SK-N-MC (cell line): ENCODE results near the gene HPS5.

Experiments
- DNase-seq: peaks from one replicate; pipeline ENCODE4 v3.0.0-alpha.2; 2011; ENCODE audit warnings: low read depth, low spot score
- H3K27ac ChIP-seq: fragments of 200-600 bp; sonication (generic); 2 replicates; pipeline ENCODE4 v1.5.1; 2016; ENCODE audit warnings: mixed run types
- H3K36me3 ChIP-seq: fragments of 200-600 bp; sonication (generic); 2 replicates; pipeline ENCODE4 v1.6.1; 2017; ENCODE audit warnings: antibody characterized with exemption, low read length, mixed read lengths; ENCODE audit not compliant: insufficient read depth
- H3K4me3 ChIP-seq: fragments of 200-600 bp; sonication (generic); 2 replicates; pipeline ENCODE4 v1.5.1; 2016
- H3K9ac ChIP-seq: fragments of 200-600 bp; sonication (generic); 2 replicates; pipeline ENCODE4 v1.8.0; 2017; ENCODE audit warnings: mixed run types, mixed read lengths; ENCODE audit not compliant: insufficient read length
- H3K9me3 ChIP-seq: fragments of 200-600 bp; sonication (generic); 2 replicates; pipeline ENCODE4 v1.6.1; 2017; ENCODE audit warnings: low read depth, mild to moderate bottlenecking, antibody characterized with exemption, low read length, moderate library complexity, mixed read lengths
- EZH2 ChIP-seq: fragments of 200-600 bp; sonication (generic); IDR thresholded peaks from one replicate; pipeline ENCODE4 v1.6.1; 2017; ENCODE audit warnings: antibody characterized with exemption
- FOXP2 ChIP-seq: optimal IDR thresholded peaks from 2 replicates; pipeline ENCODE3; 2011; ENCODE audit warnings: mild to moderate bottlenecking, moderate library complexity; ENCODE audit not compliant: insufficient read depth; ENCODE audit errors: extremely low read length, control extremely low read depth
- POLR2AphosphoS5 ChIP-seq: IDR thresholded peaks from 2 replicates; pipeline ENCODE4 v1.6.1; 2012; ENCODE audit warnings: mild to moderate bottlenecking, low read depth, low read length, borderline replicate concordance

HPS5 gene

GRCh38 chr11:18239655-18240054 is 82.3 kb downstream of the HPS5 start:
- no peak overlapping the region for H3K4me3 ChIP-seq
- no peak for DNase-seq

GRCh38 chr11:18236664-18237356 is 85.1 kb downstream of the HPS5 start, which contains the start of gene SAA4:
SAA4 (minus strand) TSS chr11:18236802; CDS start chr11:18235926, 876 bp downstream.
- TF ChIP-seq POLR2AphosphoS5, result no peak
- TF ChIP-seq FOXP2, result no peak
- TF ChIP-seq EZH2, result no peak
- no peak within 1 kb of the TSS for H3K27ac ChIP-seq

More at GRCh38 chr11:18239655-18240054, 82.3 kb downstream of the HPS5 start:
- TF ChIP-seq EZH2 (no peak), FOXP2 (no peak), POLR2AphosphoS5 (no peak)
- Histone ChIP-seq H3K36me3 (no peaks in the 10 kb centered on the region), H3K9me3 (no peaks in the 10 kb centered on the region), H3K9ac (no peak overlapping the region), H3K27ac (no peak overlapping the region)

DNA sequence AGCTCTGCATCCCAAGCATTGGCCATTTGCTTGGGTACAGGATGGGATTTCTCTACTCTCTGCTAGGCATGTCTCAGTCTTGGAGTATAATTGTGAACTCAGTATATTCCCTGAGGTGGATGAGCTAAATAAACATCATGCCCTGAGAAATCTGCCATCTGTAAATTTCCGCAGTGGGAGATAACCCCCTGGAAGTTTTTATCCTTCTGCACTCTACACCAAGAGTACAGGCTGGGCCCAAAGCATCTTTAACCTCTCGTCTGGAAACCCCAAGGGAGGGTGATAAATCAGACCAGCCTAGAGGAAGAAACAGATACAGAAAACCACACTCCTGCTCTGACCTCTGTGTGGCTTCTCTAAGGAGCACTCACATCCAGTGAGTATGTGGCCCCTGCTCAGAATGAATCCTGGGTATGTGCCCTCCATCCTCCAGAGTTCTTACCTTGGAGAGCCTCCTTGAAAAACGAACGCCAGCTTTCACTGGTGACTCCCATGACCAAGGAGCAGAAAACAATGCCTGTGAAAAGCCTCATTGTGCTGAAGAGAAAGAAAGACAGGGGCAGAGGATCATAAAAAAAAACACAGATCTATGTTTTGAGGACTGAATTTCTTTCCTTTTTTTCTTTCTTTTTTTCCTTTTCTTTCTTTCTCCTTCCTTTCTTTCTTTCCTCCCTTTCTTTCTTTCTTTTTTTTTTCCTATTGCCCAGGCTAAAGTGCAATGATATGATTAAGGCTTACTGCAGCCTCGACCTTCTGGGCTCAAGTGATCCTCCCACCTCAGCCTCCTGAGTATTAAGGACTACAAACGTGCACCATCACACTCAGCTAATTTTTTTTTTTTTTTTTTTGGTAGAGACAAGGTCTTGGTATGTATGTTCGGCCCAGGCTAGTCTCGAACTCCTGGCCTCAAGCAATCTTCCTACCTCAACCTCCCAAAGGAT is 86.3 kb downstream of the HPS5 start:
- Histone ChIP-seq H3K27ac (no peak overlapping the region), H3K9me3 (no peaks in the 10 kb centered on the region), H3K4me3 (no peak overlapping the region), H3K36me3 (no peaks in the 10 kb centered on the region), H3K9ac (no peak overlapping the region)
- TF ChIP-seq EZH2 (no peak), POLR2AphosphoS5 (no peak), FOXP2 (no peak)
- DNase-seq, result no peak

More at GRCh38 chr11:18236664-18237356, 85.1 kb downstream of the HPS5 start, which contains the start of gene SAA4:
- no peak within 1 kb of the TSS for H3K4me3 ChIP-seq
- no peak for DNase-seq
- no peak within 1 kb of the TSS for H3K9ac ChIP-seq
- H3K36me3 ChIP-seq, result no peaks in the 10 kb centered on the region
- no peaks in the 10 kb centered on the region for H3K9me3 ChIP-seq

DNA sequence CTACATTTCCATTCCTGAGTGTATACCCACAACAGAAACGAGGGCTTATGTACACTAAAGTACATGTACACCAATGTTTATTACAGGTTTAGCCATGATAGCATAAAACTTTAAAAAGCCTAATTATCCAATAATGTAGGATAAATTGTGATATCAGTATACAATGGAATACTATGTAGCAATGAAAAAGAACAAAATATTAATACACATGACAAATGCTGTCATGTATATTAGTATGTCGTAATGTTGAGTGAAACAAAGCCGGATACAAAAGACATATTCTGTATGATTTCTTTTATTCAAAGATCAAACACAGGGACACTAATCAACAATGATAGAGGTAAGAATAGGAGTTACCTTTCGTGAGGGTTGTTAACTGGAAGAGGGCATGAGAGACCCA is 88.0 kb downstream of the HPS5 start:
- no peak for DNase-seq
- Histone ChIP-seq H3K27ac (no peak overlapping the region), H3K9ac (no peak overlapping the region), H3K9me3 (no peaks in the 10 kb centered on the region), H3K4me3 (no peak overlapping the region), H3K36me3 (no peaks in the 10 kb centered on the region)
- no peak for TF ChIP-seq FOXP2

- Histone ChIP-seq H3K9ac (no peak overlapping the region), H3K9me3 (no peaks in the 10 kb centered on the region), H3K36me3 (no peaks in the 10 kb centered on the region), H3K27ac (no peak overlapping the region), H3K4me3 (no peak overlapping the region)
- DNase-seq, result no peak
- TF ChIP-seq POLR2AphosphoS5, result no peak
- TF ChIP-seq FOXP2, result no peak
- TF ChIP-seq EZH2, result no peak
Measured at GRCh38 chr11:18230859-18231258, 91.1 kb downstream of the HPS5 start.

DNA sequence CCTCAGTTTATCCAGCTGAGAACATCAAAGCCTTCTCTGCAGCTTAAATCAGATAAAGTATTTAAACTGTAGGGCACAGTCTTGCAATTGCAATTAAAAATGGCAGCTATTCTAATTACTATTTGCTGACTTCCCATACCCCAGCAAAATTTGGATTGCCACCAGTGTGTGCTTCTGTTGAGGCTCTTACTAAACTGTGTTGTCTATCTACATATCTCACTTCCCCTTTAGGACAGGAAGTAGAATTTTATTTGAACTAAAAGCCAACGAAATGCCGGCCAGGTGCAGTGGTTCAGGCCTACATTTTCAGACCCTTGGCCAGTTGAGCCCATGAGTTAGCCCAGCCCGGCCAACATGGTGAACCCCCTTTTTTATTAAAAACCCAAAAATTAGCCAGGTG is 92.4 kb downstream of the HPS5 start:
- Histone ChIP-seq H3K4me3 (no peak overlapping the region), H3K9me3 (no peaks in the 10 kb centered on the region), H3K27ac (no peak overlapping the region), H3K36me3 (no peaks in the 10 kb centered on the region), H3K9ac (no peak overlapping the region)
- DNase-seq, result no peak
- TF ChIP-seq EZH2 (no peak), POLR2AphosphoS5 (no peak), FOXP2 (no peak)
